GM13976 (cell line): ENCODE measurements around the gene HAUS8.
"Not testable (repeated sequence)": the region's sequence is repeated elsewhere in the genome, so short reads cannot be mapped to it uniquely, and the experiment has no call there.

ENCODE experiments used
- DNase-seq: peaks from one replicate; pipeline ENCODE4 v3.0.0; 2012; ENCODE audit warnings: low spot score
- CTCF ChIP-seq: IDR thresholded peaks from 2 replicates; pipeline ENCODE4 v1.5.1; 2012; ENCODE audit warnings: borderline replicate concordance, mild to moderate bottlenecking; ENCODE audit not compliant: insufficient read depth; ENCODE audit errors: extremely low read depth, missing control alignments, control extremely low read depth
- in situ Hi-C: fragments of 300-500 bp; cut with MboI; formaldehyde crosslinking; loops from one replicate; pipeline ENCODE4 v1.12.0; 2022; ENCODE audit warnings: low sequenced_read_pairs, mixed read lengths, inconsistent platforms; ENCODE audit not compliant: unreplicated experiment

HAUS8 gene

GRCh38 chr19:17023805-17024204, 51.4 kb downstream of the HAUS8 start:
- in situ Hi-C loops, result no loop called here

GRCh38 chr19:17022738-17023137, 52.5 kb downstream of the HAUS8 start:
- DNase-seq, result no peak
- in situ Hi-C loops, result no loop called here
- TF ChIP-seq CTCF, result no peak

More at GRCh38 chr19:17023805-17024204, 51.4 kb downstream of the HAUS8 start:
- no peak for TF ChIP-seq CTCF
- no peak for DNase-seq

- in situ Hi-C loops, result no loop called here
- no peak for TF ChIP-seq CTCF
- no peak for DNase-seq
Observed at GRCh38 chr19:17021793-17022590, 53.3 kb downstream of the HAUS8 start.

- DNase-seq, result no peak
- in situ Hi-C loops, result no loop called here
- no peak for TF ChIP-seq CTCF
Observed at GRCh38 chr19:17021328-17021727, 53.9 kb downstream of the HAUS8 start.

- DNase-seq, result no peak
- no peak for TF ChIP-seq CTCF
- in situ Hi-C loops, result no loop called here
Observed at GRCh38 chr19:17020823-17021222, 54.4 kb downstream of the HAUS8 start.

GRCh38 chr19:17020385-17020784, 54.9 kb downstream of the HAUS8 start:
- in situ Hi-C loops, result no loop called here
- TF ChIP-seq CTCF, result no peak
- no peak for DNase-seq

GRCh38 chr19:17014212-17014861, 60.9 kb downstream of the HAUS8 start:
- DNase-seq, in situ Hi-C loops: not testable (repeated sequence)
